HUES6 (cell line): Measurements from ENCODE around the gene PHTF1.
"Not testable (repeated sequence)": the region's sequence is repeated elsewhere in the genome, so short reads cannot be mapped to it uniquely, and the experiment has no call there.

Source experiments
- H3K27ac ChIP-seq: 2 replicates; pipeline ENCODE4 v1.7.0; 2013; ENCODE audit warnings: low read depth, mild to moderate bottlenecking, low read length, inconsistent platforms
- H3K27me3 ChIP-seq: 2 replicates; pipeline ENCODE4 v1.6.1; 2013; ENCODE audit warnings: low read length; ENCODE audit not compliant: control insufficient read depth, insufficient read depth
- H3K36me3 ChIP-seq: 2 replicates; pipeline ENCODE4 v1.6.1; 2013; ENCODE audit warnings: low read length; ENCODE audit not compliant: control insufficient read depth, insufficient read depth
- H3K4me1 ChIP-seq: 2 replicates; pipeline ENCODE4 v1.6.1; 2013; ENCODE audit warnings: low read length; ENCODE audit not compliant: control insufficient read depth, insufficient read depth
- H3K4me3 ChIP-seq: 2 replicates; pipeline ENCODE4 v1.5.1; 2013; ENCODE audit warnings: low read depth, low read length
- H3K9ac ChIP-seq: one replicate; pipeline ENCODE4 v1.6.1; 2013; ENCODE audit warnings: mild to moderate bottlenecking, low read length
- H3K9me3 ChIP-seq: 2 replicates; pipeline ENCODE4 v1.6.1; 2013; ENCODE audit warnings: low read depth, low read length; ENCODE audit not compliant: control insufficient read depth, insufficient read depth

The PHTF1 gene

GRCh38 chr1:113770031-113770430, 10.7 kb upstream of the PHTF1 start:
- H3K9ac ChIP-seq = peak overlapping the region; percentile 16
- no peak overlapping the region for H3K4me3 ChIP-seq
- H3K4me1 ChIP-seq = peaks cover 37% of the 10 kb centered on the region
- peaks cover 33% of the 10 kb centered on the region for H3K36me3 ChIP-seq
- peak overlapping the region; percentile 42; the same call in 1 of the 2 replicates for H3K27ac ChIP-seq
- H3K9me3 ChIP-seq = no peaks in the 10 kb centered on the region
- H3K27me3 ChIP-seq = no peaks in the 10 kb centered on the region

DNA sequence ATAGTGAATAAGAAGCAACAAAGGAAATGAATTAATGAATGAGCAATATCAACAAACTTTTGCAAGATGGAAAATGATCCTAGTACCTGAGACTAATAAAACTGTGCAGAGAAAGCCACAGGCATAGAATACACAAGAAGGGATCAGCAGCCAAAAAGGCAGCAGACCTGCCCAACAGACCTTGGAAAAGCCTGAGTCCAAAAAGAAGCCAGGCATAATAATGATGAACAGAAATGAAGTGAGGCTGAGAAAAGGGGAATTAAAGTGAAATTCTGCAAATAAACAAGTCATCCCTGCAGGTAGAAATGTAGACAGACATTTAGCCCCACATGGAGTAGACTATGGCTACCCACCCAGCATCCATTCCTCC, 10.3 kb upstream of the PHTF1 start:
- no peaks in the 10 kb centered on the region for H3K9me3 ChIP-seq
- peaks cover 36% of the 10 kb centered on the region for H3K36me3 ChIP-seq
- H3K27me3 ChIP-seq = no peaks in the 10 kb centered on the region
- no peak overlapping the region for H3K4me3 ChIP-seq
- H3K27ac ChIP-seq = peak overlapping the region; percentile 42; the same call in 1 of the 2 replicates
- H3K4me1 ChIP-seq = peaks cover 37% of the 10 kb centered on the region
- H3K9ac ChIP-seq = peak overlapping the region; percentile 16

GRCh38 chr1:113768916-113769600, 9.8 kb upstream of the PHTF1 start:
- Histone ChIP-seq H3K4me3 (0 out of 2 replicates have a peak overlapping the region, but pooled peaks have one; percentile 22), H3K36me3 (peaks cover 37% of the 10 kb centered on the region), H3K27me3 (no peaks in the 10 kb centered on the region), H3K4me1 (peaks cover 37% of the 10 kb centered on the region), H3K27ac (peak overlapping the region; percentile 52; the same call in 1 of the 2 replicates), H3K9me3 (no peaks in the 10 kb centered on the region), H3K9ac (no peak overlapping the region)

- no peaks in the 10 kb centered on the region for H3K27me3 ChIP-seq
- peaks cover 27% of the 10 kb centered on the region for H3K4me1 ChIP-seq
- H3K4me3 ChIP-seq = no peak overlapping the region
- H3K36me3 ChIP-seq = peaks cover 34% of the 10 kb centered on the region
- no peaks in the 10 kb centered on the region for H3K9me3 ChIP-seq
- no peak overlapping the region for H3K27ac ChIP-seq
- H3K9ac ChIP-seq = no peak overlapping the region
Measured at GRCh38 chr1:113765306-113766230, 6.3 kb upstream of the PHTF1 start.

- Histone ChIP-seq H3K9me3 (no peaks in the 10 kb centered on the region), H3K27ac (no peak overlapping the region), H3K36me3 (peaks cover 34% of the 10 kb centered on the region)
Measured at GRCh38 chr1:113763661-113764060, 4.4 kb upstream of the PHTF1 start.

DNA sequence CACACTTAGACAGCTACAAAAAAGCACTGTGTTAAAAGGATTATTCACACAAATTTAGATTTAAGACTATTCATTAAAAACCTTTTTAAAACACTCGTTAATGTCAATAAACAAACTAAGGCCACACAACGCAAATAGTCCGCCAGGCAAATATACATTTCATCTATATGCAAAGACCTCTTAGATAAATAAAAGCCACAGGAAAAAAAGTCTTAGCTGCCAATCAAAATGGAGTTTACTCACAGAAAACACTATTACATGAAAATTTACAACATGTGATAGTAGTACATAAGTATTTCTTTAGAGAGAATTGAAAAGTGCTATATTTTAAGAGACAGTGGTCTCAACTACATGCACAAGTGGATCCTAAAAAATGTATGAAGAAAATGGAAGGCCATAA, 2.7 kb upstream of the PHTF1 start:
- peaks cover 16% of the 10 kb centered on the region for H3K4me1 ChIP-seq
- no peaks in the 10 kb centered on the region for H3K9me3 ChIP-seq
- peaks cover 23% of the 10 kb centered on the region for H3K36me3 ChIP-seq
- H3K4me3 ChIP-seq = no peak overlapping the region
- H3K27ac ChIP-seq = no peak overlapping the region
- no peaks in the 10 kb centered on the region for H3K27me3 ChIP-seq
- H3K9ac ChIP-seq = no peak overlapping the region

More at GRCh38 chr1:113763661-113764060, 4.4 kb upstream of the PHTF1 start:
- Histone ChIP-seq H3K4me1 (peaks cover 19% of the 10 kb centered on the region), H3K9ac (no peak overlapping the region), H3K27me3 (no peaks in the 10 kb centered on the region), H3K4me3 (no peak overlapping the region)

- Histone ChIP-seq H3K9ac (peak overlapping the region; percentile 91), H3K27ac (peak overlapping the region; percentile 85; the same call in 1 of the 2 replicates), H3K36me3 (peaks cover 17% of the 10 kb centered on the region), H3K4me3 (peak overlapping the region; percentile 88), H3K4me1 (peaks cover 16% of the 10 kb centered on the region), H3K9me3 (no peaks in the 10 kb centered on the region), H3K27me3 (no peaks in the 10 kb centered on the region)
Measured at GRCh38 chr1:113760102-113761080, 1.1 kb upstream of the PHTF1 start.

- H3K4me3 ChIP-seq = peak overlapping the region; percentile 88
Measured at GRCh38 chr1:113758631-113759332, 504 bp downstream of the PHTF1 start.

DNA sequence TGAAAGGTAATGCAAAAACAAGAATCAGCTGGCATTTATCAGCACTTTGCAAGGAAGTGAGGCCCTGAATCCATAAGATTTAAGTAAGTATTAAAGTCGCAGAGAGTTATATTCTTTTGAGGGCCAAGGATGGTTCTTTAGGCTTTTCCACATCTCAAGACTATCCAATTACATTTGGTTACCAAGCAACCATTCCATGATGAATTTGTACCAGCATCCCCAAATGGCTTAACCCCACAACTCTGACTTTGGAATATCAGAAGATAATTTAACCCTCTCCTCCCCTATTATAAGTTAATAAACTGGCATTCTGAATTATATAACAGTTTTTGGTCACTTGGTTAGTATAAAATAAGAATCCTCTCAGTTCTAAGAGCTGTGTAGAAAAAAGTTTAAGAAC, 2.8 kb downstream of the PHTF1 start:
- H3K9ac ChIP-seq = no peak overlapping the region
- peaks cover 31% of the 10 kb centered on the region for H3K36me3 ChIP-seq

More at GRCh38 chr1:113758631-113759332, 504 bp downstream of the PHTF1 start:
- Histone ChIP-seq H3K4me1 (peaks cover 16% of the 10 kb centered on the region), H3K9ac (peak overlapping the region; percentile 91), H3K27ac (peak overlapping the region; percentile 85), H3K36me3 (peaks cover 15% of the 10 kb centered on the region), H3K9me3 (no peaks in the 10 kb centered on the region), H3K27me3 (no peaks in the 10 kb centered on the region)

DNA sequence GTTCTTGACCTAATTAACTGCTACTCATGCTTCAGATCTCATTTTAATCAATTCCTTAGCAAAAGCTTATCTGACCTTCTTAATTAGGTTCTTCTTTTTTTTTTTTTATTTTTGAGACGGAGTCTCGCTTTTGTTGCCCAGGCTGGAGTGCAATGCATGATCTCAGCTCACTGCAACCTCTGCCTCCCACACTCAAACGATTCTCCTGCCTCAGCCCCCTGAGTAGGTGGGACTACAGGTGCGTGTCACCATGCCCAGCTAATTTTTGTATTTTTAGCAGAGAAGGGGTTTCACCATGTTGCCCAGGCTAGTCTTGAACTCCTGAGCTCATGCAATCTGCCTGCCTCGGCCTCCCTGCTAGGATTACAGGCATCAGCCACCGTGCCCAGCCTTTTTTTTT, 6.0 kb downstream of the PHTF1 start:
- H3K36me3 ChIP-seq = peaks cover 52% of the 10 kb centered on the region
- H3K27ac ChIP-seq, H3K27me3 ChIP-seq: not testable (repeated sequence)

More for the DNA sequence above, 2.8 kb downstream of the PHTF1 start:
- Histone ChIP-seq H3K9me3 (no peaks in the 10 kb centered on the region), H3K4me1 (peaks cover 16% of the 10 kb centered on the region), H3K27ac (no peak overlapping the region), H3K27me3 (no peaks in the 10 kb centered on the region), H3K4me3 (no peak overlapping the region)

More for the DNA sequence above, 6.0 kb downstream of the PHTF1 start:
- not testable (repeated sequence) for H3K9ac ChIP-seq, H3K4me3 ChIP-seq, H3K4me1 ChIP-seq, H3K9me3 ChIP-seq
